ENCODE results near the gene MAP1S. TPM values are rescaled to one million over a fixed set of nuclear protein-coding genes. Genes with fewer than 3 reads are reported as not detected.
A peak's percentile ranks its signal among the peaks of the same experiment; 100 is the strongest.

Gene MAP1S
- total and polyA plus RNA-seq, 2 of the 8 experiments (the other 6 are each of a cell fraction or from before 2014, with no cell fraction given), result 66.7 to 115 TPM

DNA sequence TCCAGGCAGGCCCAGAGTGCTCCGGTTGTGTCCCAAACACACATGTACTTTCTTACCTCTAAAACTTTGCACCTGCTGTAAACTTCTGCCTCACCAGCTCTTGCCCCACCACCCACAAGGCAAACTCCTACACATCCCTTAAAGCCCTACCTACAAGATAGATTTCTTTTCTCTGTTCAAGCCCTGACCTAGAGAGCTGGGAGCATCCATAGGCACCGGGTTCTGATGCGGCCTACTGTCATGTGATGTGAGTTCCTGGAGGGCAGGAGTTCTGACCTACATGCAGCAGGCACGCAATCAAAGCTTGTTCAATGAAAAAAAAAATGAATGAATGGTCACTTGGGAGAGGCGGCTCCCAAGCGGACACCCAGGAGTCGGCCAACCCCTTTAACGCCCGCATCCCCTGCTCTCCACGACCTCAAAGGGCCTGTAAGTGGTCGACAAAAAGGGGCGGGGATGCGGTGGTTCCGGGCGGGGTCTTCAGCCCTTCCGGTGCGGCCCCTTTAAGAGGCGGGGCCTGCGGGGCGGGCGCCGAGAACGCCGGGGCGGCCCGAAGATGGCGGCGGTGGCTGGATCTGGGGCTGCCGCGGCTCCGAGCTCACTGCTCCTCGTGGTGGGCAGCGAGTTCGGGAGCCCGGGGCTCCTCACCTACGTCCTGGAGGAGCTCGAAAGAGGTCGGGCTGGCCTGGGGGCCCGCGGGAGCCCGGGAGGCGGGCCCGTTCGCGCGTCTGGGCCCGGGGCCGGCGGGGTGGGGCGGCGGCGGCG, at the start of gene MAP1S (continued):
- peak; percentile 18; the same call in 1 of the 2 replicates for TF ChIP-seq CREB1 (IDR thresholded peaks at IDR 0.05)
- TF ChIP-seq GTF2F1 (IDR thresholded peaks at IDR 0.05; ENCODE audit: borderline replicate concordance, low read depth, low read length), result no peak
- no peak for TF ChIP-seq JUND (IDR thresholded peaks at IDR 0.05; ENCODE audit: low read length)
- no peak for TF ChIP-seq TCF12 (IDR thresholded peaks at IDR 0.05; ENCODE audit: low read depth, low read length)
- no peak for TF ChIP-seq BRCA1 (IDR thresholded peaks at IDR 0.05; ENCODE audit: low read depth, low read length)
- TF ChIP-seq EP300 (IDR thresholded peaks at IDR 0.05; ENCODE audit: borderline replicate concordance in 1 of 2, low read depth in 2 of 2, low read length in 2 of 2), result no peak
- TF ChIP-seq EZH2 (IDR thresholded peaks at IDR 0.05; ENCODE audit: low read depth, low read length, severe bottlenecking), result no peak
- TF ChIP-seq CEBPB (IDR thresholded peaks at IDR 0.05; ENCODE audit: low read depth, low read length), result no peak
- no peak for TF ChIP-seq SUZ12 (IDR thresholded peaks at IDR 0.05; ENCODE audit: low read length)
- TF ChIP-seq, protein P1, sequence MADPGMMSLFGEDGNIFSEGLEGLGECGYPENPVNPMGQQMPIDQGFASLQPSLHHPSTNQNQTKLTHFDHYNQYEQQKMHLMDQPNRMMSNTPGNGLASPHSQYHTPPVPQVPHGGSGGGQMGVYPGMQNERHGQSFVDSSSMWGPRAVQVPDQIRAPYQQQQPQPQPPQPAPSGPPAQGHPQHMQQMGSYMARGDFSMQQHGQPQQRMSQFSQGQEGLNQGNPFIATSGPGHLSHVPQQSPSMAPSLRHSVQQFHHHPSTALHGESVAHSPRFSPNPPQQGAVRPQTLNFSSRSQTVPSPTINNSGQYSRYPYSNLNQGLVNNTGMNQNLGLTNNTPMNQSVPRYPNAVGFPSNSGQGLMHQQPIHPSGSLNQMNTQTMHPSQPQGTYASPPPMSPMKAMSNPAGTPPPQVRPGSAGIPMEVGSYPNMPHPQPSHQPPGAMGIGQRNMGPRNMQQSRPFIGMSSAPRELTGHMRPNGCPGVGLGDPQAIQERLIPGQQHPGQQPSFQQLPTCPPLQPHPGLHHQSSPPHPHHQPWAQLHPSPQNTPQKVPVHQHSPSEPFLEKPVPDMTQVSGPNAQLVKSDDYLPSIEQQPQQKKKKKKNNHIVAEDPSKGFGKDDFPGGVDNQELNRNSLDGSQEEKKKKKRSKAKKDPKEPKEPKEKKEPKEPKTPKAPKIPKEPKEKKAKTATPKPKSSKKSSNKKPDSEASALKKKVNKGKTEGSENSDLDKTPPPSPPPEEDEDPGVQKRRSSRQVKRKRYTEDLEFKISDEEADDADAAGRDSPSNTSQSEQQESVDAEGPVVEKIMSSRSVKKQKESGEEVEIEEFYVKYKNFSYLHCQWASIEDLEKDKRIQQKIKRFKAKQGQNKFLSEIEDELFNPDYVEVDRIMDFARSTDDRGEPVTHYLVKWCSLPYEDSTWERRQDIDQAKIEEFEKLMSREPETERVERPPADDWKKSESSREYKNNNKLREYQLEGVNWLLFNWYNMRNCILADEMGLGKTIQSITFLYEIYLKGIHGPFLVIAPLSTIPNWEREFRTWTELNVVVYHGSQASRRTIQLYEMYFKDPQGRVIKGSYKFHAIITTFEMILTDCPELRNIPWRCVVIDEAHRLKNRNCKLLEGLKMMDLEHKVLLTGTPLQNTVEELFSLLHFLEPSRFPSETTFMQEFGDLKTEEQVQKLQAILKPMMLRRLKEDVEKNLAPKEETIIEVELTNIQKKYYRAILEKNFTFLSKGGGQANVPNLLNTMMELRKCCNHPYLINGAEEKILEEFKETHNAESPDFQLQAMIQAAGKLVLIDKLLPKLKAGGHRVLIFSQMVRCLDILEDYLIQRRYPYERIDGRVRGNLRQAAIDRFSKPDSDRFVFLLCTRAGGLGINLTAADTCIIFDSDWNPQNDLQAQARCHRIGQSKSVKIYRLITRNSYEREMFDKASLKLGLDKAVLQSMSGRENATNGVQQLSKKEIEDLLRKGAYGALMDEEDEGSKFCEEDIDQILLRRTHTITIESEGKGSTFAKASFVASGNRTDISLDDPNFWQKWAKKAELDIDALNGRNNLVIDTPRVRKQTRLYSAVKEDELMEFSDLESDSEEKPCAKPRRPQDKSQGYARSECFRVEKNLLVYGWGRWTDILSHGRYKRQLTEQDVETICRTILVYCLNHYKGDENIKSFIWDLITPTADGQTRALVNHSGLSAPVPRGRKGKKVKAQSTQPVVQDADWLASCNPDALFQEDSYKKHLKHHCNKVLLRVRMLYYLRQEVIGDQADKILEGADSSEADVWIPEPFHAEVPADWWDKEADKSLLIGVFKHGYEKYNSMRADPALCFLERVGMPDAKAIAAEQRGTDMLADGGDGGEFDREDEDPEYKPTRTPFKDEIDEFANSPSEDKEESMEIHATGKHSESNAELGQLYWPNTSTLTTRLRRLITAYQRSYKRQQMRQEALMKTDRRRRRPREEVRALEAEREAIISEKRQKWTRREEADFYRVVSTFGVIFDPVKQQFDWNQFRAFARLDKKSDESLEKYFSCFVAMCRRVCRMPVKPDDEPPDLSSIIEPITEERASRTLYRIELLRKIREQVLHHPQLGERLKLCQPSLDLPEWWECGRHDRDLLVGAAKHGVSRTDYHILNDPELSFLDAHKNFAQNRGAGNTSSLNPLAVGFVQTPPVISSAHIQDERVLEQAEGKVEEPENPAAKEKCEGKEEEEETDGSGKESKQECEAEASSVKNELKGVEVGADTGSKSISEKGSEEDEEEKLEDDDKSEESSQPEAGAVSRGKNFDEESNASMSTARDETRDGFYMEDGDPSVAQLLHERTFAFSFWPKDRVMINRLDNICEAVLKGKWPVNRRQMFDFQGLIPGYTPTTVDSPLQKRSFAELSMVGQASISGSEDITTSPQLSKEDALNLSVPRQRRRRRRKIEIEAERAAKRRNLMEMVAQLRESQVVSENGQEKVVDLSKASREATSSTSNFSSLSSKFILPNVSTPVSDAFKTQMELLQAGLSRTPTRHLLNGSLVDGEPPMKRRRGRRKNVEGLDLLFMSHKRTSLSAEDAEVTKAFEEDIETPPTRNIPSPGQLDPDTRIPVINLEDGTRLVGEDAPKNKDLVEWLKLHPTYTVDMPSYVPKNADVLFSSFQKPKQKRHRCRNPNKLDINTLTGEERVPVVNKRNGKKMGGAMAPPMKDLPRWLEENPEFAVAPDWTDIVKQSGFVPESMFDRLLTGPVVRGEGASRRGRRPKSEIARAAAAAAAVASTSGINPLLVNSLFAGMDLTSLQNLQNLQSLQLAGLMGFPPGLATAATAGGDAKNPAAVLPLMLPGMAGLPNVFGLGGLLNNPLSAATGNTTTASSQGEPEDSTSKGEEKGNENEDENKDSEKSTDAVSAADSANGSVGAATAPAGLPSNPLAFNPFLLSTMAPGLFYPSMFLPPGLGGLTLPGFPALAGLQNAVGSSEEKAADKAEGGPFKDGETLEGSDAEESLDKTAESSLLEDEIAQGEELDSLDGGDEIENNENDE (IDR thresholded peaks at IDR 0.05; ENCODE audit: insufficient replicate concordance, low read length), result no peak
- no peak for TF ChIP-seq CHD1 (IDR thresholded peaks at IDR 0.05; ENCODE audit: low read depth, low read length)
